ENCODE data around the gene GSG1. TPM values are rescaled to one million over a fixed set of nuclear protein-coding genes. Genes with fewer than 3 reads are reported as not detected.
"Not testable (repeated sequence)": the region's sequence is repeated elsewhere in the genome, so short reads cannot be mapped to it uniquely, and the experiment has no call there.

Gene GSG1
- total RNA-seq, 1 experiment from 2014 or later: 0.22 TPM

DNA sequence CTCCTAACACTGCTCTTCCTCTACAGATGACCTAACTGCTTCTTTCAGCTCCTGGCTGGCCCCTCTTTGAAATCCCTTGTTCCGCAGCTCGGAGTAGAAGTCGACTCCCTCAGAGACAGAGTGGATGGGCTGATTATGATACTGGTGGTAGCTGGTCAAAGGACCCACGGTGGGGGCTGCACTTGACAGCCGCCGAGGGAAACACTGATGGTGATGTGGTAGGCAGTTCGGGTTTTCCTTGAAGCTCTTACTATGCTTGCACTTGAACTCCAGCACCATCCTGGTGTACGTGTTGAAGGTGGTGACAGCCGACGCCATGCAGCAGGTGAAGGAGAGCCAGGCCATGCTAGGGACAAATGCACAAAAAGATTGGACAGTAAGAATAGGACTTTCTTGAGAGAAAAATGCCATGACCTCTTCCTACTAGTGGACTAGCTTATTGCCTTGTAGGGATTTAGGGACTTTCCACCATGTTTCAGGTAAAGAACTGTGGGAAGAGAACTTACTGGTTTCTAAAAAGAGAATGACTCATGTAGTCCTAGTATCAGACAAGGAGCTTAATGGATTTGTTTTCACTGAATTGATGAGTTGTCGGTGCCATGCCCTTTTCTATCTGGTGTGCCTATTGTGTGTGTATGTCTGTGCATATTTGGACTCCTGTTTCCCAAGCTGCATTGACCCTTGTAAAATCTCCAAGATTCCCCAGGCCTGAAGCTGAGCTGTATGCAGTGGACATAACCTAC is 18.4 kb downstream of the GSG1 start:
- peaks cover 26 to 44% (median 36%) of the 10 kb centered on the region in 3 experiments for H3K36me3 Mint-ChIP-seq (ENCODE audit: insufficient read depth in 1 of 3, low read depth in 3 of 3)
- H3K56ac ChIP-seq (ENCODE audit: insufficient read length, low read depth, low read length): no peak overlapping the region
- no peaks in the 10 kb centered on the region for H3K27me3 ChIP-seq (ENCODE audit: insufficient read depth, low read length)
- H3K27ac Mint-ChIP-seq: peak overlapping the region in 2 of 3 experiments; percentile 50 to 65; a peak in 3 of 7 replicates
- no peak overlapping the region for H3K27ac ChIP-seq (ENCODE audit: insufficient read length, low read depth, low read length)
- H3K9me3 ChIP-seq (ENCODE audit: control insufficient read depth, low read depth, low read length): no peaks in the 10 kb centered on the region
- H2BK120ac ChIP-seq (ENCODE audit: low read depth, low read length, poor library complexity, severe bottlenecking): no peak overlapping the region
- no peak overlapping the region for H2AFZ ChIP-seq (ENCODE audit: low read length)
- H2BK15ac ChIP-seq (ENCODE audit: low read depth, low read length): no peak overlapping the region
- no peaks in the 10 kb centered on the region for H3K27me3 Mint-ChIP-seq (ENCODE audit: low read depth)
- no peak overlapping the region for H3K18ac ChIP-seq (ENCODE audit: insufficient read length, low read depth, low read length)
- no peak for TF ChIP-seq CTCF (conservative IDR thresholded peaks at IDR 0.05)
- H3K14ac ChIP-seq (ENCODE audit: insufficient read depth, low read length): no peak overlapping the region
- no peak overlapping the region for H3K9ac ChIP-seq (ENCODE audit: extremely low read depth, insufficient read length, low read length)
- H4K20me1 ChIP-seq (ENCODE audit: control insufficient read depth, insufficient read depth, insufficient read length): no peaks in the 10 kb centered on the region
- H2BK20ac ChIP-seq (ENCODE audit: low read depth, low read length, poor library complexity, severe bottlenecking): no peak overlapping the region
- H2BK5ac ChIP-seq (ENCODE audit: insufficient read length, low read length): no peak overlapping the region
- no CpG with 5 or more reads among the region's 11 CpGs for WGBS (ENCODE audit: extremely low coverage, insufficient read length, low lambda C conversion rate)
- no peak overlapping the region for H3K4me2 ChIP-seq (ENCODE audit: insufficient read depth, insufficient read length, low read length)
- DNase-seq: no peak
- no peaks in the 10 kb centered on the region for H3K23me2 ChIP-seq (ENCODE audit: insufficient read length, low read depth, low read length, poor library complexity, severe bottlenecking)
- H3T11ph ChIP-seq (ENCODE audit: low read length): no peak overlapping the region
- peaks cover 44 to 47% of the 10 kb centered on the region in 2 experiments for H3K4me1 Mint-ChIP-seq
- no peak overlapping the region for H2BK12ac ChIP-seq (ENCODE audit: insufficient read length, low read depth, low read length)
- H3K23ac ChIP-seq (ENCODE audit: insufficient read length, low read depth, low read length): no peak overlapping the region
- H3K9me3 Mint-ChIP-seq: no peaks in the 10 kb centered on the region
- no peaks in the 10 kb centered on the region for H3K79me2 ChIP-seq (ENCODE audit: insufficient read depth, low read length)
- H2AK5ac ChIP-seq (ENCODE audit: insufficient read length, low read length): no peak overlapping the region
- peaks cover 18% of the 10 kb centered on the region for H3K4me1 ChIP-seq (ENCODE audit: insufficient read depth, low read length)
- H3K4ac ChIP-seq (ENCODE audit: low read depth, low read length): no peak overlapping the region
- no peak overlapping the region for H3K4me3 Mint-ChIP-seq
- H4K8ac ChIP-seq (replicated peaks; ENCODE audit: insufficient read length, low read depth, low read length): no peak overlapping the region
- no peaks in the 10 kb centered on the region for H3K79me1 ChIP-seq (ENCODE audit: insufficient read depth, low read depth, low read length, poor library complexity, severe bottlenecking)
- H4K91ac ChIP-seq (ENCODE audit: insufficient read length, low read depth, low read length): no peak overlapping the region
- no peak overlapping the region for H4K5ac ChIP-seq (ENCODE audit: insufficient read length, low read depth, low read length)

GRCh38 chr12:13083638-13084037 is 19.8 kb downstream of the GSG1 start:
- H3K27me3 Mint-ChIP-seq (ENCODE audit: low read depth); H3K56ac ChIP-seq (ENCODE audit: insufficient read length, low read depth, low read length); H2BK20ac ChIP-seq (ENCODE audit: low read depth, low read length, poor library complexity, severe bottlenecking); H3K79me1 ChIP-seq (ENCODE audit: insufficient read depth, low read depth, low read length, poor library complexity, severe bottlenecking); H3K9me3 ChIP-seq (ENCODE audit: control insufficient read depth, low read depth, low read length); H2BK120ac ChIP-seq (ENCODE audit: low read depth, low read length, poor library complexity, severe bottlenecking); H3K4me2 ChIP-seq (ENCODE audit: insufficient read depth, insufficient read length, low read length); H3K27me3 ChIP-seq (ENCODE audit: insufficient read depth, low read length); H2AFZ ChIP-seq (ENCODE audit: low read length); H4K20me1 ChIP-seq (ENCODE audit: control insufficient read depth, insufficient read depth, insufficient read length); H3K4me1 ChIP-seq (ENCODE audit: insufficient read depth, low read length); H2BK12ac ChIP-seq (ENCODE audit: insufficient read length, low read depth, low read length); DNase-seq; H3K27ac Mint-ChIP-seq; H2BK15ac ChIP-seq (ENCODE audit: low read depth, low read length); H3K79me2 ChIP-seq (ENCODE audit: insufficient read depth, low read length); H2BK5ac ChIP-seq (ENCODE audit: insufficient read length, low read length); H3K9ac ChIP-seq (ENCODE audit: extremely low read depth, insufficient read length, low read length); H3T11ph ChIP-seq (ENCODE audit: low read length); H3K27ac ChIP-seq (ENCODE audit: insufficient read length, low read depth, low read length); H2AK5ac ChIP-seq (ENCODE audit: insufficient read length, low read length); H3K23me2 ChIP-seq (ENCODE audit: insufficient read length, low read depth, low read length, poor library complexity, severe bottlenecking); H4K8ac ChIP-seq (replicated peaks; ENCODE audit: insufficient read length, low read depth, low read length); H3K4ac ChIP-seq (ENCODE audit: low read depth, low read length); H3K23ac ChIP-seq (ENCODE audit: insufficient read length, low read depth, low read length); H3K4me3 Mint-ChIP-seq; H3K9me3 Mint-ChIP-seq; H3K14ac ChIP-seq (ENCODE audit: insufficient read depth, low read length); H4K91ac ChIP-seq (ENCODE audit: insufficient read length, low read depth, low read length); H3K18ac ChIP-seq (ENCODE audit: insufficient read length, low read depth, low read length); H4K5ac ChIP-seq (ENCODE audit: insufficient read length, low read depth, low read length): not testable (repeated sequence)
- peaks cover 33 to 48% (median 43%) of the 10 kb centered on the region in 3 experiments for H3K36me3 Mint-ChIP-seq (ENCODE audit: insufficient read depth in 1 of 3, low read depth in 3 of 3)
- H3K4me1 Mint-ChIP-seq: peaks cover 38 to 41% of the 10 kb centered on the region in 2 experiments
- WGBS (ENCODE audit: extremely low coverage, insufficient read length, low lambda C conversion rate): no CpG with 5 or more reads among the region's 5 CpGs
